ENCODE data around the gene PPIF. TPM values are rescaled to one million over a fixed set of nuclear protein-coding genes. Genes with fewer than 3 reads are reported as not detected.

PPIF gene
- total RNA-seq, 1 experiment from 2014 or later = 86.7 TPM

- DNase-seq (ENCODE audit: low read depth) = peak; percentile 68
Observed at GRCh38 chr10:79347894-79348639, 798 bp downstream of the PPIF start.

GRCh38 chr10:79348640-79348988, 1.3 kb downstream of the PPIF start:
- no peak for DNase-seq (ENCODE audit: low read depth)

- no peak for DNase-seq (ENCODE audit: low read depth)
Observed at GRCh38 chr10:79349072-79349491, 1.8 kb downstream of the PPIF start.

- DNase-seq (ENCODE audit: low read depth) = no peak
Observed at GRCh38 chr10:79349766-79350406, 2.6 kb downstream of the PPIF start.

GRCh38 chr10:79350407-79351154, 3.3 kb downstream of the PPIF start:
- DNase-seq (ENCODE audit: low read depth) = no peak

- no peak for DNase-seq (ENCODE audit: low read depth)
Observed at GRCh38 chr10:79351332-79351731, 4.1 kb downstream of the PPIF start.

- no peak for DNase-seq (ENCODE audit: low read depth)
Observed at GRCh38 chr10:79352035-79352877, 5.0 kb downstream of the PPIF start.

- no peak for DNase-seq (ENCODE audit: low read depth)
Observed at GRCh38 chr10:79353000-79353406, 5.7 kb downstream of the PPIF start.

GRCh38 chr10:79353726-79354125, 6.5 kb downstream of the PPIF start:
- DNase-seq (ENCODE audit: low read depth) = no peak

GRCh38 chr10:79354141-79354540, 6.9 kb downstream of the PPIF start:
- DNase-seq (ENCODE audit: low read depth) = no peak

GRCh38 chr10:79354615-79355014, 7.3 kb downstream of the PPIF start:
- no peak for DNase-seq (ENCODE audit: low read depth)

- DNase-seq (ENCODE audit: low read depth) = no peak
Observed at GRCh38 chr10:79355420-79356017, 8.2 kb downstream of the PPIF start.

GRCh38 chr10:79356104-79356503, 8.8 kb downstream of the PPIF start:
- DNase-seq (ENCODE audit: low read depth) = no peak

GRCh38 chr10:79357180-79357579, 9.9 kb downstream of the PPIF start:
- DNase-seq (ENCODE audit: low read depth) = no peak

- DNase-seq (ENCODE audit: low read depth) = no peak
Observed at GRCh38 chr10:79358811-79359210, 11.5 kb downstream of the PPIF start.

- DNase-seq (ENCODE audit: low read depth) = no peak
Observed at GRCh38 chr10:79359816-79360498, 12.7 kb downstream of the PPIF start.

GRCh38 chr10:79360499-79361342, 13.5 kb downstream of the PPIF start:
- DNase-seq (ENCODE audit: low read depth) = no peak

- no peak for DNase-seq (ENCODE audit: low read depth)
Observed at GRCh38 chr10:79361726-79362397, 14.6 kb downstream of the PPIF start.

Measured in HT1080 (cell line).